GM08714 (cell line): ENCODE data around the gene WDR5.
A peak's percentile ranks its signal among the peaks of the same experiment; 100 is the strongest.

Source experiments
- H3K4me3 ChIP-seq: fragments of 200-500 bp; sonication (Bioruptor generic); 2 replicates; pipeline ENCODE4 v1.5.1; 2014; ENCODE audit warnings: mild to moderate bottlenecking, low read length, inconsistent platforms
- ZNF274 ChIP-seq: IDR thresholded peaks from 2 replicates; pipeline ENCODE4 v1.6.1; 2012; ENCODE audit warnings: mild to moderate bottlenecking, low read depth, low read length

WDR5 gene

DNA sequence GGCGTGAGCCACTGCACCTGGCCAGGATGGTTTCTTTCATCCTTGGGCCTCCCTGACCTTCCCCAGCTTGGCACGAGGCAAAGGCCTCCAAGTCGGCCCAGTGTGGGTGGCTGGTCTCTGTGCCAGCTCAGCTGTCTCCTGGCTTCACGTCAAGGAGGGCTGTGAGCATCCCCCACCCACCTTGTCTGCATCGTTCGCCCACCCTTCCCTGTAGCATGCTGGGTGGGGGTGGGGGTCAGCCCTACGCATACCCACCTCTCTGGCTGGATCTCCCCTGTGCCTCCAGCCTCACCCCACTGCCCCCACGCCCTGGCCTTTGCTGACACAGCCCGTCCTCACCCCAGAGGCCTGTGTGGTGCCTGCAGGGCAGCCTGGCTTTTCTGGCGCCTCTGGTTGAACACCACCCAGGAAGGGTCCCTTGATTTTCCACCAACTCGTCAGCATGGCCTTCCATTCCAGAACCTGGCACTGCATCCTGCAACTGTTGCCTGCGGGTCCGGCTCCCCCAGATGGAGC lies 8.8 kb upstream of the WDR5 start:
- no peak for TF ChIP-seq ZNF274
- H3K4me3 ChIP-seq = no peak overlapping the region

DNA sequence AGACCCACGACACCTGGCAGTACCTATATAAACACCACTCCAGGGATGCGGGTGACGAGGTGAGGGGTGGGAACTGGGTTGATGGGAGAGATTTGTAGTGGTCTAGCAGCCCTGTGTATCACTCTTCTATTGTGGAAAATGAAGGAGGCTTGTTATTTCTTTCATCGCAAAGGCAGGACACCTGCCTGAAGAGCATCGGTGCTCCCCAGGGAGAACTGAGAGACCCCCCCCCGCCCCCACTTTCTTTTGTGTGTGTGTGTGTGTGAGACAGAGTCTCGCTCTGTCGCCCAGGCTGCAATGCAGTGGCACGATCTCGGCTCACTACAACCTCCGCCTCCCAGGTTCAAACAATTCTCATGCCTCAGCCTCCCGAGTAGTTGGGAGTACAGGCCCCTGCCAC lies 8.3 kb upstream of the WDR5 start:
- no peak overlapping the region for H3K4me3 ChIP-seq
- TF ChIP-seq ZNF274 = no peak

DNA sequence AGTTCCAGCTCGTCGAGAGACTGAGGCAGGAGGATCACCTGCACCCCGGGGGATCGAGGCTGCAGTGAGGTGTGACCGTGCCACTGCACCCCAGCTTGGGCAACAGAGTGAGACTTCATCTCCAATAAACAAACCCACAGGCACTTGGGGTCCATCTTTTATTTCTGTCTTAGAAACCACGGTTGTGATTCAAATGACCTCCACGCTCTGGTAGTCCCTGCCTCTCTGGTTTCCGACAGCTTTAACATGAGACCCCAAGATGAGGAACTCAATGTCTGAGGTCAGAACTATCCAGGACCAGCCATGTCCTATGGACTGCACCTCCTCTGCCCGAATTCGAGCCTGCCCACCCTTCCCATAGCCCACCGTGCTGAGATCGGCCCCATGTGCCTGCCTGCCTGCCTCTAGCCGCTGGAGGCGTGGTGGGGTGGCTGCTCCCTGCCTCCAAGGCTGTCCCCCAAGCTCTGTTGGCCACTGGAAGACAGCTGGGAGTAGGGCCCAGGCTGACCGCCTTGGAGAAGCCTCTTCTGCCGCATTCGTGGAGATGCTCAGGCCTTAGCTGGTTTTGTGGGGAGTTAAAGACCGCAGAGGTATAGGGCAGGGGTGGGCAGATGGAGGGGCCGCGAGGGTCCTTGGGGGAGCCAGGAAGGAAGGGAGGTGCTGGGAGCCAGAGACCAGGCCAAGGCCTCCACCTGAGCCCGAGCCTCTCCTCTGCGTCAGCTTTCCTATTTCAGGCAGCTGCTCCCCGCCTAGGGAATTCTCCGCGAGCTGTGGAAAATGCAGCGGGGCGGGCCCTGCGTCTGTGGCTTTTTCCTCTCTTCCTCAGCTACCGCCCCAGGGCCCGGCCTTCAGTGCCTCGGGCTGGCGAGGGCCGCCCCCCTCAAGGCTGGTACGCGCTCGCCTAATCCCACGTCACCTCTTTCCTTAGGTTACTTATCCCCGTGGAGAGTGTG lies 6.9 kb upstream of the WDR5 start:
- no peak for TF ChIP-seq ZNF274
- no peak overlapping the region for H3K4me3 ChIP-seq

DNA sequence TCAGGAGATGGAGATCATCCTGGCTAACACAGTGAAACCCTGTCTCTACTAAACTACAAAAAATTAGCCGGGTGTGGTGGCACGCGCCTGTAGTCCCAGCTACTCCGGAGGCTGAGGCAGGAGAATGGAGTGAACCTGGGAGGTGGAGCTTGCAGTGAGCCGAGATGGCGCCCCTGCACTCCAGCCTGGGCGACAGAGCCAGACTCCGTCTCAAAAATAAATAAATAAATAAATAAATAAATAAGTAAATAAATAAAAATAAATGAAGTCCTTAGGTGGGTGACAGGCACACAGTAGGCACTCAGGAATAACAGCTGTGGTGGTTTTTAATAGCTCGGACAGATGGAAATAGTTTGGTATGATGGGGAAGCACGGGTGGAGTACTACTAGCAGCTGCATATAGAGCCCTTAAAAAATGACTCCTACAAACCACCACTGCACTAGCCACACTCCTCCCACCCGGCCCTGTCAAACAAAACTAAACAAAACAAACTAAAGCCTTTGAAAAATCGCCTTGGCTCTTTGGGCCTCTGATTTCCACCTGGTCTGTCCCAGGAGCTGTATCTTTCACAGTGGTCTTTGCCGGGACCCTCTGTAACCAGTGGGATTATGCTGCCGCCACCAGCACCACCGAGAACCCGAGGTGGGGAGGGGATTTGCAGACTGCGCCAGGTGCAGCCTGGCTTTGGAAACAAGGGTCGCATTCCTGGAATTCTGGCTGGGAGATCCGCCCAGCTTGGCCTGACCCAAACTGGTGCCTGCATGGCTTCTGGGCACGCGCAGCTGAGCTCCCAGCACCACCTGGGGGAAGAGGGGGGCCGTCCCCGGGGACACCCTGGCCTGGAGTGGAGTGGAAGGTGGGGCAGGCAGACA lies 5.1 kb upstream of the WDR5 start:
- no peak for TF ChIP-seq ZNF274
- no peak overlapping the region for H3K4me3 ChIP-seq

DNA sequence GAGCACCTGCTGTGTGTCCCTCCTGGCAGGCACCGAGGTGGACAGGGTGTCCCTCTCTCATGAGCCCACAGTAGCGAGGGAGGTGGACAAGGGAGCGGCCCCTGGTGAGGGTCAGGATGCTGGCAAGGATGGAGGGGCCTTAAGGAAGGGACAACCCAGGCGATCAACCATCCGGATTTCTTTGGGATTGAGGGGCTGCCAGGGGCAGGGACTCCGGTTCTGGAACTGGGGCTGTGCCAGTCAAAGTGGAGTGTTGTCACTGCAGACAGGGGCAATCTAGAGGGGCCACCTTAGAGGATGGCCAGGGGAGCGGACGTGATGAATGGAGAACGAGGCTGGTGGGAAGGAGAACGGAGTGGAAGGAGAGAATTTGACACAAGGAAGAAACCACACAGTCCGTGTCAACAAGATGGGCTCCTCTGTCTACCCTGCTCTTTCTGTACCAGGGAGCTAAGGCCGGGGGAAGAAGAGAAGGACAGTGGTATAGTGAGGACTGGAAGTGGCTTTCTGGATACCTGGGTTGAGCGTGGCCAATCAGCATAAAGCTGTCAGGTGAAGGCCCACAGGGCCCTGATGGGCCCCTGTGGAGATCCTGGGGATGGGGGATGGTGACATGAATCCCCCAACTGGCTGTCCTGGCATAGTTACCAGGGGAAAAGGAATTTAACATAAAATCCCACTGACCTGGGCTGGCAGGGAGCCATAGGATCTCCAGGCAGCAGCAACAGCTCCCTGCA lies 4.2 kb upstream of the WDR5 start:
- TF ChIP-seq ZNF274 = no peak
- no peak overlapping the region for H3K4me3 ChIP-seq

DNA sequence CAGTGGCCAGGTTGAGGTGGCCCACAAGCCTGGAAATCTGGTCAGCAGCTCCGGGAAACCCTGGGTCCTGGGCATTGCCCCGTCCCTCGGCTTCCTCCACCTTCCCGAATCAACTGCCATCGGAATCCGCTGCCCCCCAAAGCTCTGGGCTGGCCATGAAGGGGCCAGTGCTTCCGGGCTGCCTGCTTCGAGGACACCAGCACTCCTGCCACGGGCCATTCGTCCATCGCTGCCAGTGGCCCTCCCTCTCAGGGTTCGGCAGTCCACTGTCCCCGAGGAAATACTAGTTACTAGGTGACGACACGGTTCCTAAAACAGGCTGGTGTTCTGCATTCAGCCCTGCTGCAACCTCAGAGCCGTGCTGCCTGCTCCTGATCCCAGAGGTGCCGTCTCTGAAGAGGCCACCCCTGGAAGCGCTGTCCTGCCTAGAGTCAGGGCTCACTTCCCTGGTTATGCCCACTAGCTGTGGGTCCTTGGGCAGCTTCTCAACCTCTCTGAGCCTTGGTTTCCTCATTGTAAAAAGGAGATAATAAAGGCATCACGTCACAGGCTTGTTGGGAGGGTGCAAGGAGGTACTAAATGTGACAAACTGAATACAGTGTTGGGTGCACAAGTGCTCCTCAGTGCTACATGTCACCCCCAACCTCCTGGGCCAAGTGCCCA lies 3.5 kb upstream of the WDR5 start:
- no peak for TF ChIP-seq ZNF274
- no peak overlapping the region for H3K4me3 ChIP-seq

DNA sequence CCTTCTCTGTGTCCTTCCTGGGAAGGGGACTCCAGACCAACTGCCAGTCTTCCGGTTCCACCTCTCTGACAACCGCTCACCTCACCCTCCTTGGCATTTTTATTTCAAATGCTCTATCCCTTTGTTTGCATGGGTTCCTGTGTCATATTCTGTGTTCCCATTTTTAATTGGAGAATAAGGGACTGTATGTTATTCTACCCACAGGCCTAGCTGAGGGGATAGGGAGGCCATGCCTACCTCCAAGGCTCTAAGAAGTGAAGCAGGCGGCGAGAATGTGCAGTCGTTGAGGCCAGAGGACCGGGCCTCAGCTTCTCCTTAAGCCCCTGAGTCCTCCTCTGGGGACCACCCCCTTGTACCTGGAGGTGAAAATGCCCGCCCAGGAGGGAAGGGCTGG lies 936 bp upstream of the WDR5 start:
- no peak for TF ChIP-seq ZNF274
- peak overlapping the region; percentile 86; the same call in 1 of the 2 replicates for H3K4me3 ChIP-seq

DNA sequence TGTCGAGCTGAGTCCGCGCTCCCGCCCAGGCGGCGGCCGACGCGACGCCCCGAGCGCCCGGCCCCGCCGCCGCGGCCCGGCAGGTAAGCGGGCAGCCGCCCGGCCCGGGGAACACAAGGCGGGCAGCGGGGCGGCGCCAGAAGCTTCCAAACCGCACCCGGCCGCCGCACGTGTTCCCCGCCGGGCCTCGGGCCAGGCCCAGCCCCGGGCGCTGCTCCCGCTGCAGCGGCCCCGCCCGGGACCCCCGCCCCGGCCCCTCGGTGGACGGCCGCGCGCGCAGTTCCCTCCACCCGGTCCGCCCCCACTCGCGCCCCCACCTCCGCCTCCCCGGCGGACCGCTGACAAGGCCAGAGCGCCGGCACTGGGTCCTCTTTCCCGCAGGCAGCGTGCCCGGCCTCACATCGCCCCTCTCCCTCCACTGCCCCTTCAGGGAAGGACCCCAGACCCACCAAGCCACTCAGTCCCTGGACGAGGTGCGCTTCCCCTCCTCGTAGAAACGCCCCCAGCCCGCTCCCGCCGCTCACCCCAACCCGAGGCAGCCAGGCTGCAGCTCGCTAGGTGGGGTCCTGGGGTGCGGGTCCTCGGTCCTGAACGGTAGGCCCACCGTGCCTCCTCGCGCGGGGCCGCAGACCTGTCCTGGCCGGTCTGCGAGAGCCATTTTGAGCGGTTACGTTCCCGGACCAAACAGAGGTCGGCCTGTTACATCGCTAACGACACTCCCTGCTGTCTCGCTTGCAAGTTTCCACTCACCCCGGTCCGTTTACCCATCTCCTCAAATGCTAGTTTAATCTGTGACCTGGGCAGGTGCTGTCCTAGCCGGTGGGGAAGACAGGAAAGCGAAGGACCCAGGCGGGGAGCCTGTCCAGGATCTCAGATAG lies 475 bp downstream of the WDR5 start:
- H3K4me3 ChIP-seq = peak overlapping the region; percentile 86
- no peak for TF ChIP-seq ZNF274

DNA sequence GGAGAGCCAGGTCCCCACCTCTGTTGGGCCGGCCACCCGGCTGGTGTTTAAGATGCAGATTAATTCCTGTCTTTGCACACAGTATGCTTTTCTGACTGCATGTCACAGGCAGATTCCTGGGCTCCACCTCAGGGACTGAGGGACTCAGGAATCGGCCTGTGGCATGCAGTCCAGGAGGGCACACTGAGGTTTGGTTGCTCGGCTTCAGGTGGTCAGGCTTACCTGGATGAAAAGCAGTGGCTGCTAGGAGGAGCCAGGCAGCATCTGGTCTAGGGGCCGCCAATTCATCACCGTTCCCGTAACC lies 1.1 kb downstream of the WDR5 start:
- no peak for TF ChIP-seq ZNF274
- peak overlapping the region; percentile 86 for H3K4me3 ChIP-seq

DNA sequence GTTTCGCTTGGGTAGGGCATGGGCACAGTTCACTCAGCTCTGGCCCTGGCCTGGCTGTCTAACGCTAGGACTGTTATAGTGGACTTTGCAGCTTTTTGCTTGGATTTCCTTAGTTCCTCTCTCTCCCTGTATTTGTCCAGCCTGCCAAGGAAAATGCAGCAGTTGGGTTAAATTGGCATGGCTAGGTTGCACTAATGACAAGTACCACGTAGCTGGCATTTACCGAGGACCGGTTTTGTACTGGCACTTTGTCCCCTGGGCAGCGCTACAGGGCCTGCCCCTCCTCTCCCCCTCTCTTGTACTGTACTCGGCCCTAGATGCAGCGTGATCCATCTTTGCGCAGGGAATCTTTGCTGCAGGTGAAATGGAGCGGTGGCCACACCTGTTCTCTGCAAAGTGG lies 2.4 kb downstream of the WDR5 start:
- no peak overlapping the region for H3K4me3 ChIP-seq
- no peak for TF ChIP-seq ZNF274

DNA sequence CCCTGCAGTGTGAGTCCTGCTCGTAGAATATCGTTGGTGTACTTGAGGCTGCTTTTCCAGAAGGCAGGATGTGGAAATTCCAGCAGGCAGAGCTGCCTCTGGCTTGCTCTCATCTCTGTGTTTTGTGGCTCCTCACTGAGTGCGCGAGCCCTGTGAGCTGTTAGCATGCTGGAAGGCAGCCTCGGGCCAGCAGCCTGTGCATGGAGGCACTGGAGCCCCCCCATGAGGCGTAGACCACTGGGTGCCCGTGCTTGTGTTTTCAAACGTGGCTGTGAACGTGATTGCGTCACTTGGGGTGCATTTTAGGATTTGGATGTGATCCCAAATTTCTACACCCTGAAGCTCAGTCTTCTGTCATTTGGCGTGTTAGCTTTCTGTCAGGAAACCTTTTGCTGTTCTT lies 3.2 kb downstream of the WDR5 start:
- TF ChIP-seq ZNF274 = no peak
- no peak overlapping the region for H3K4me3 ChIP-seq

DNA sequence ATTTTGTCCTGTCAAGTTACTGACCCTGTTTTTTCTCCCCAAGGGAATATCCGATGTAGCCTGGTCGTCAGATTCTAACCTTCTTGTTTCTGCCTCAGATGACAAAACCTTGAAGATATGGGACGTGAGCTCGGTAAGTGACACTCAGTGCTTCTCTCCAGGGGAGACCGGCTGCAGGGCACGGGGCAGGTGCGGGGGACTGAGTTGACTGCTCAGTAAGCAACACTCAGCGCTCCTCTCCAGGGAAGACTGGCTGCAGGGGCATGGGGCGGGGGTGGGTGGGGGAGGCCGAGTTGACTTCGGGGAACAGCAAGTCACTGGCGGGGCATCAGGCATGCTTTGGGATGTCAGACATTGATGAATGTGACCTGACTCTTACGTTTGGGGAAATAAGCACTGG lies 6.0 kb downstream of the WDR5 start:
- TF ChIP-seq ZNF274 = no peak
- no peak overlapping the region for H3K4me3 ChIP-seq

DNA sequence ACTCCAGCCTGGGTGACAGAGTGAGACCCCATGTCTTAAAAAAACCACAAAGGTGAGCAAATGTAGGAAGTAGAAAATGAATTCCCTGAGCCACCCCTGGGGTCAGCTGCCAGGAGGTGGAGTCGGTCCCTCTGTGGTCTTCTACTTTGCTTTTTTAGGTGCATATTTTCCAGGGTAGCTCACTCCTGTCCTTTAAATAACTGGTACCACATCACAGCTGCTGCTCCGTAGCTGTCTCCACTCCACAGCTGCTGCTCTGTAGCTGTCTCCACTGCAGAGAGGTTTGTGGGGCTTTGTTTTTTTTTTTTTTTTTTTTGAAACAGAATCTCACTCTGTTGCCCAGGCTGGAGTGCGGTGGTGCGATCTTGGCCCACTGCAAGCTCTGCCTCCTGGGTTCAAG lies 8.9 kb downstream of the WDR5 start:
- no peak overlapping the region for H3K4me3 ChIP-seq
- TF ChIP-seq ZNF274 = no peak
